Immature natural killer cell (primary cell): Measurements from ENCODE around the gene GAPDH. TPM values are rescaled to one million over a fixed set of nuclear protein-coding genes. Genes with fewer than 3 reads are reported as not detected.

Experiments
- DNase-seq, 3 donors: peaks; one replicate each; pipeline ENCODE4 v3.0.0; 2022; ENCODE audit warnings: mixed read lengths in 1 of 3
- H3K27ac Mint-ChIP-seq, 6 donors: one replicate each; pipeline ENCODE4 v1.8.0; 2020; ENCODE audit warnings: mixed read lengths in 6 of 6, mild to moderate bottlenecking in 5 of 6, inconsistent platforms in 4 of 6, moderate library complexity in 3 of 6
- H3K27me3 Mint-ChIP-seq, 3 donors: one replicate each; pipeline ENCODE4 v1.8.0; 2020 to 2021; ENCODE audit warnings: low read depth in 3 of 3, mild to moderate bottlenecking in 3 of 3, mixed read lengths in 3 of 3, moderate library complexity in 3 of 3, inconsistent platforms in 1 of 3
- H3K36me3 Mint-ChIP-seq, 3 donors: one replicate each; pipeline ENCODE4 v1.8.0; 2020; ENCODE audit warnings: mixed read lengths in 3 of 3, inconsistent platforms in 2 of 3, mild to moderate bottlenecking in 2 of 3
- H3K4me1 Mint-ChIP-seq, 2 donors: one replicate each; pipeline ENCODE4 v1.8.0; 2020; ENCODE audit warnings: inconsistent platforms in 2 of 2, mild to moderate bottlenecking in 2 of 2, mixed read lengths in 2 of 2, moderate library complexity in 1 of 2
- H3K4me3 Mint-ChIP-seq, 5 donors: one replicate each; pipeline ENCODE4 v1.8.0; 2020; ENCODE audit warnings: mild to moderate bottlenecking in 5 of 5, mixed read lengths in 5 of 5, inconsistent platforms in 3 of 5, moderate library complexity in 3 of 5
- H3K9me3 Mint-ChIP-seq, 6 donors: one replicate each; pipeline ENCODE4 v1.8.0; 2020; ENCODE audit warnings: mild to moderate bottlenecking in 6 of 6, mixed read lengths in 6 of 6, inconsistent platforms in 4 of 6, moderate library complexity in 3 of 6
- polyA plus RNA-seq, 3 donors: library from polyadenylated mRNA; unstranded; fragments of 300-500 nt; fragmentation: Illumina TruSeq; gene quantifications; one replicate each; pipeline ENCODE4 v1.2.3, GENCODE V29; 2021

GAPDH gene
- polyA plus RNA-seq, 3 donors from 2014 or later = 1,615 to 2,185 (median 1,854) TPM

DNA sequence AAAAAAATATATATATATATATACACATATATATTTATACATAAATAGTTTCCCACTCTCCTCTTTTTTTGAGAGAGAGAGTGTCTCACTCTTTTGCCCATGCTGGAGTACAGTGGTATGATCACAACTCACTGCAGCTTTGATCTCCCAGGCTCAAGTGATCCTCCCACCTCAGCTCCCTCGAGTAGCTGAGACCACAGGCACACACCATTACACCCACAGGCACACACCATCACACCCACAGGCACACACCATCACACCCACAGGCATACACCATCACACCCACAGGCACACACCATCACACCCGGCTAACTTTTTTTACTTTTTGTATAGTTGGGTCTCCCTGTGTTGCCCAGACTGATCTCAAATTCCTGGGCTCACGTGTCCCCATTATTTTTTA, 14.1 kb upstream of the GAPDH start:
- Mint-ChIP-seq H3K27ac (peak overlapping the region in 5 of 6 donors; percentile 40 to 89 (median 79)), H3K4me1 (peaks cover 5 to 10% of the 10 kb centered on the region in 2 donors), H3K36me3 (peaks cover 39 to 70% (median 40%) of the 10 kb centered on the region in 3 donors), H3K9me3 (no peaks in the 10 kb centered on the region), H3K27me3 (peaks cover 0 to 2% (median 0%) of the 10 kb centered on the region in 3 donors), H3K4me3 (no peak overlapping the region)
- no peak for DNase-seq

DNA sequence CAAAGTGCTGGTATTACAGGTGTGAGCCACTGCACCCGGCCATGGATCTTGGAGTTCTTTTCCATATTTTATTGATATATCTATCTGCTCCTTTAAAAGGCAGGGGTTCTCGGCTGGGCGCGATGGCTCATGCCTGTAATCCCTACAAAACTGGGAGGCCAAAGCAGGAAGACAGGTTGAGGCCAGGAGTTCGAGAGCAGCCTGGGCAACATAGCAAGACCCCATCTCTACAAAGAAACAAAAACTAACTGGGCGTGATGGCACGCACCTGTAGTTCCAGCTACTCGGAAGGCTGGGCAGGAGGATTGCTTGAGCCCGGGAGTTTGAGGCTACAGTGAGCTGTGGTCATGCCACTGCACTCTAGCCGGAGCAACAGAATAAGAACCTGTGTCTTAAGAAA, 12.1 kb upstream of the GAPDH start:
- H3K4me3 Mint-ChIP-seq = no peak overlapping the region
- H3K36me3 Mint-ChIP-seq = peaks cover 39 to 67% (median 40%) of the 10 kb centered on the region in 3 donors
- no peaks in the 10 kb centered on the region for H3K9me3 Mint-ChIP-seq
- peaks cover 5 to 10% of the 10 kb centered on the region in 2 donors for H3K4me1 Mint-ChIP-seq
- H3K27ac Mint-ChIP-seq = no peak overlapping the region
- peaks cover 0 to 2% (median 0%) of the 10 kb centered on the region in 3 donors for H3K27me3 Mint-ChIP-seq
- no peak for DNase-seq

DNA sequence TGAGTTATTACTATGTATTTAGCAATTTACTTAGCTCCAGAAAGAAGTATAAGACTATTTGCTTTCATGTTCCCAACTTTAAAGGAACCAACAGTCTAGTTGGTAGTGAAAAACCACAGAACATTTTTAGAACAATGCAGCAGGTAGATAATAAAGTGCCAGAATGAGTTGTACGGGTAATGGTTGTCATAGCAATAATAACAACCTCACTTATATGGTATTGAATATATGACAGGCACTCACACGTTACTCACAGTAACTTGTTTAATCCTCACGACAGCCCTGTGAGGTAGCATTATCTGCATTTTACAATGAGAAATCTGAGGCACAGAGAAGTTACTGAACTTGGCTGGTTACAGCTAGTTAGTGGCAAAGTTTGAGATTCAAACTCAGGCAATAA, 10.6 kb upstream of the GAPDH start:
- Mint-ChIP-seq H3K36me3 (peaks cover 30 to 66% (median 31%) of the 10 kb centered on the region in 3 donors), H3K4me1 (peaks cover 5 to 10% of the 10 kb centered on the region in 2 donors), H3K27ac (peak overlapping the region in 1 of 6 donors; percentile 2), H3K9me3 (no peaks in the 10 kb centered on the region), H3K27me3 (peaks cover 0 to 2% (median 0%) of the 10 kb centered on the region in 3 donors), H3K4me3 (no peak overlapping the region)
- no peak for DNase-seq

DNA sequence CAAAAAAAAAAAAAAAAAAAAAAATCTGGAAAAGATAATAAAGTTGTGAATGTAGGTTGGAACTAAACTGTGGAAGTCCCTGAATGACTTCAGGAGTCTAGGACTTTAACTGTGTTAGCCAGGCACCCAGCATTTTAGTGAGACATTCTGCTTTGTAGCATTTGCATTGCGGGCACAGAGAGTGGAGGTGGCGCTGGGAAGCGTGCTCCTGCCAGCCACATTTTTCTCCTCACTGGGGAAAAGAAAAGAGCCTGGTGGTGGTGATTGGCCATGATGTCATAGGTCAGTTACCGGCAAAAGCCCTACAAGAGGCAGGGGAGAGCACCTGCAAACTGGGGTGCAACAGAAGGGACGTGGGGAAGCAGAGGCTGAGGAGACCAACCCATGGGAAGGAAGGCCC, 9.7 kb upstream of the GAPDH start:
- Mint-ChIP-seq H3K4me1 (peaks cover 5 to 10% of the 10 kb centered on the region in 2 donors), H3K9me3 (no peaks in the 10 kb centered on the region), H3K36me3 (peaks cover 31 to 73% (median 33%) of the 10 kb centered on the region in 3 donors), H3K27me3 (peaks cover 0 to 2% (median 0%) of the 10 kb centered on the region in 3 donors), H3K4me3 (no peak overlapping the region), H3K27ac (peak overlapping the region in 1 of 6 donors; percentile 7)
- DNase-seq = no peak

DNA sequence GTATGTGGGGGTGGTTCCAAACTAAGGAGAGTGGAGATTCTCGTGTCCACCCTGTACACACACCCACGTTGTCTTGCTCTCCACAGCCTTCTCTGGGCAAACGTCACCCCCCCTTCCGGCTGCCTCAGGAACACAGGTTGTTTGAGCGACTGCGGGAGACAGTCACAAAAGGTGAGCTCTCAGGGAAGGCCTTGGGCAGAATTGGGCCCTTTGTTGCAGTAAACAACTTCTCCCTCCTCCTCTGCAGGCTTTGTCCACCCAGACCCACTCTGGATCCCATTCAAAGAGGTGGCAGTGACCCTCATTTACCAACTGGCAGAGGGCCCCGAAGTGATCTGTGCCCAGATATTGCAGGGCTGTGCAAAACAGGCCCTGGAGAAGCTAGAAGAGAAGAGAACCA, 8.1 kb upstream of the GAPDH start:
- Mint-ChIP-seq H3K4me3 (no peak overlapping the region), H3K4me1 (no peaks in the 10 kb centered on the region), H3K27ac (peak overlapping the region in 1 of 6 donors; percentile 22), H3K9me3 (no peaks in the 10 kb centered on the region), H3K27me3 (no peaks in the 10 kb centered on the region), H3K36me3 (peaks cover 32 to 79% (median 35%) of the 10 kb centered on the region in 3 donors)
- no peak for DNase-seq

DNA sequence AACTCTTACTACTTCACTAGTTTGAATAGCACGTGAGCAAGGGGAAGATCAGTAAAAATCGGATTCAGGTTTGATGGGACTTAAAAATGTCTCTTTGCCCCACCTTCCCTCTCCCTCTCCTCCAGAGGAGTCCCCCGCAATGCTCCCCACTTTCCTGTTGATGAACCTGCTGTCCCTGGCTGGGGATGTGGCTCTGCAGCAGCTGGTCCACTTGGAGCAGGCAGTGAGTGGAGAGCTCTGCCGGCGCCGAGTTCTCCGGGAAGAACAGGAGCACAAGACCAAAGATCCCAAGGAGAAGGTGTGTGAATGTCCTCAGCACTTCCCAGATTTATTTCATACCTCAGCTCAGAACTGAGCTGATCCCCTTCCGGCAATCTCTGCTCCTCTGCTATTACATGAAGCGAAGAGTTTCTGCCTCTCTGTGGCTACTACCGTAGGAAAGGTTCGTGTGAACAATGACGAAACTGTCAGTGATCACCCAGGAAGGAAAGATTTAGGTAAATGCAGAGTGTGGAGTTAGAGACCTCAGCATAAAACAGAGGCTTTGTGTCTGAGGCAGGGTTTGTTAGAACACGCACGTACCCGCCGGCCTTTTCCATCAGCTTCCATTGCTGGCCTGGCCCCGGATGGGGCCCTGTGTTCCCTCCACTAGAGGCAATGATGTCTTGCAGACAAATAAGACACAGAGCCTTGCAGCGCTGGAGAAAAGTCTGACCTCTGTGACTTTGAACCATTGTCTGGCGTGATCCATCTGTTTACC, 7.4 kb upstream of the GAPDH start:
- Mint-ChIP-seq H3K4me1 (peaks cover 2% of the 10 kb centered on the region in 2 donors), H3K27ac (peak overlapping the region in 2 of 6 donors; percentile 17 to 22), H3K36me3 (peaks cover 28 to 74% (median 35%) of the 10 kb centered on the region in 3 donors), H3K27me3 (no peaks in the 10 kb centered on the region), H3K9me3 (no peaks in the 10 kb centered on the region), H3K4me3 (no peak overlapping the region)
- DNase-seq = no peak

DNA sequence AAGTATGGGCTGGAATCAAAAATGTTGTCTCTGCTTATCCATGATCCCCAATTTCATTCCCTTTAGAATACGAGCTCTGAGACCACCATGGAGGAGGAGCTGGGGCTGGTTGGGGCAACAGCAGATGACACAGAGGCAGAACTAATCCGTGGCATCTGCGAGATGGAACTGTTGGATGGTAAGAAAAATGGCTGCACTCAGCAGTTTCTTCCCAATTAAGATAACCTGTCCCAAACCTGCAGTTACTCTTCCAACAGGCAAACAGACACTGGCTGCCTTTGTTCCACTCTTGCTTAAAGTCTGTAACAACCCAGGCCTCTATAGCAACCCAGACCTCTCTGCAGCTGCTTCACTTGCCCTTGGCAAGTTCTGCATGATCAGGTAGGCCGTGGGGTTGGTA, 6.6 kb upstream of the GAPDH start:
- no peak overlapping the region for H3K27ac Mint-ChIP-seq
- H3K9me3 Mint-ChIP-seq = no peaks in the 10 kb centered on the region
- H3K27me3 Mint-ChIP-seq = peaks cover 3 to 6% (median 5%) of the 10 kb centered on the region in 3 donors
- no peak for DNase-seq
- H3K4me3 Mint-ChIP-seq = no peak overlapping the region
- H3K4me1 Mint-ChIP-seq = peaks cover 10% of the 10 kb centered on the region in 2 donors
- H3K36me3 Mint-ChIP-seq = peaks cover 25 to 67% (median 31%) of the 10 kb centered on the region in 3 donors

DNA sequence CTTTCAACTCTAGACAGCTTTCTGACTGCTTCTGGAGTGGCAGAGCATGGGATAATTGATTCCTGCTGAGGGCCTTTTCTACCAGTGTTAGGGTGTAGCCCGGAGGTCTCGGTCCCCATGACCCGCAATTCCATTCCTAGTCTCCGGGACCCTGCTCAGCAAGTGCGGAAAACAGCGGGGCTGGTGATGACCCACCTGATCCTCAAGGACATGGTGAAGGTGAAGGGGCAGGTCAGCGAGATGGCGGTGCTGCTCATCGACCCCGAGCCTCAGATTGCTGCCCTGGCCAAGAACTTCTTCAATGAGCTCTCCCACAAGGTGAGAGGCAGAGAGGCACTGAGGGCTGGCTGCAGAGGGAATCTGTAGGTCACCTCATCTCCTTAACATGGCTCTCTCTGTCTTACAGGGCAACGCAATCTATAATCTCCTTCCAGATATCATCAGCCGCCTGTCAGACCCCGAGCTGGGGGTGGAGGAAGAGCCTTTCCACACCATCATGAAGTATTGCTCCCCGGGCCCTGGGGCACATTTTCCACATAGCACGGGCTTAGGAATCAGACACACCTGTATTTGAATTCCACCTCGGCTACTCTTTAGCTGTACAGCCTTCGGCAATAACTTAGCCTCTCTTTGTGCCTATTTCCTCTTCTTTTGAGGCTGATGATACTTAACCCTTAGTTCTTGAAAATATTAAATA, 5.6 kb upstream of the GAPDH start:
- H3K9me3 Mint-ChIP-seq = no peaks in the 10 kb centered on the region
- peaks cover 17 to 18% of the 10 kb centered on the region in 2 donors for H3K4me1 Mint-ChIP-seq
- peaks cover 23 to 62% (median 29%) of the 10 kb centered on the region in 3 donors for H3K36me3 Mint-ChIP-seq
- H3K27ac Mint-ChIP-seq = no peak overlapping the region
- no peak overlapping the region for H3K4me3 Mint-ChIP-seq
- no peak for DNase-seq
- H3K27me3 Mint-ChIP-seq = peaks cover 3 to 7% (median 5%) of the 10 kb centered on the region in 3 donors

DNA sequence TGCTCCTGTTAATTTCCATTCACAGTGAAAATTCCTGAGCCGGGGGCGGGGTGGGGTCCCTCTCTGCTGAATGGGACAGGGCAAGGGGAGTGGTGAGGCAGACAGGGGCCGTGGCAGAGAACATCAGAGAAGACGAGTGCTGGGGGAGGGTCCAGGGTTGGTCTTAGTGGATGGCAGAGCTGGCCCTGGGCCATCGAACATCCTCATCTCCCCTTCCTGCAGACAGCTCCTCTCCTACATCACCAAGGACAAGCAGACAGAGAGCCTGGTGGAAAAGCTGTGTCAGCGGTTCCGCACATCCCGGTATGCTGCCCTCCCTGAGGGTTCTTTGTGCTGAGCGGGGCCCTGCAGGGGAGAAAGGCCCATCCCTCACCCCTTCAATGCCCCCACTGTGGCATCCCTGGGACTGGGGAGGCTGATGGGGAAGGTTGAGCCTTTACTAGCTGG, 5.0 kb upstream of the GAPDH start:
- Mint-ChIP-seq H3K27me3 (peaks cover 8 to 12% (median 8%) of the 10 kb centered on the region in 3 donors), H3K27ac (peak overlapping the region in 1 of 6 donors; percentile 13), H3K4me1 (peaks cover 22 to 23% of the 10 kb centered on the region in 2 donors)

DNA sequence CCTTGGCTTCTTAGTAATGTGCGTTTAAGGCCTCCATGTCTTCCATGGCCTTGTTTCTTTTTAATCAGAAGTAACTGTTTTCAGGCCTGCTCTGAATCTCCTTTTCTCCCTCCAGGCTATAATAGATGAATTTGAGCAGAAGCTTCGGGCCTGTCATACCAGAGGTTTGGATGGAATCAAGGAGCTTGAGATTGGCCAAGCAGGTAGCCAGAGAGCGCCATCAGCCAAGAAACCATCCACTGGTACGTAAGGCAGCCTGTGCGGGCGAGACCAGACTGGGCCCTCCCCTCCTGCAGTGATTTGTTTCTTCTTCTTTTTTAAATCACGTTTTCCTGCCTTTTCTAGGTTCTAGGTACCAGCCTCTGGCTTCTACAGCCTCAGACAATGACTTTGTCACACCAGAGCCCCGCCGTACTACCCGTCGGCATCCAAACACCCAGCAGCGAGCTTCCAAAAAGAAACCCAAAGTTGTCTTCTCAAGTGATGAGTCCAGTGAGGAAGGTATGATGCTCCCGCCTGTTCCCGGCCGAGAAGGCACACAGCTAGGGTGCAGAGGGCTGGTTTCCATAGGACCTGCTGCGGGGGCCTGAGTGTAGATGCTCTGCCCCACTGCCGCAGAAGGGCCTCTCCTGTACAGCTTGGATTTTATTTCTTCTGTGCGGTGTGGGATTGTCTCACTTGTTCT, 3.6 kb upstream of the GAPDH start:
- peaks cover 8 to 45% (median 16%) of the 10 kb centered on the region in 3 donors for H3K36me3 Mint-ChIP-seq
- no peak for DNase-seq
- peak overlapping the region; percentile 32 to 84 (median 71) for H3K27ac Mint-ChIP-seq
- H3K9me3 Mint-ChIP-seq = no peaks in the 10 kb centered on the region
- peaks cover 19 to 26% (median 20%) of the 10 kb centered on the region in 3 donors for H3K27me3 Mint-ChIP-seq
- peak overlapping the region in 1 of 5 donors; percentile 10 for H3K4me3 Mint-ChIP-seq
- H3K4me1 Mint-ChIP-seq = peaks cover 29 to 30% of the 10 kb centered on the region in 2 donors

More for the DNA sequence above, 5.0 kb upstream of the GAPDH start:
- H3K36me3 Mint-ChIP-seq = peaks cover 18 to 56% (median 25%) of the 10 kb centered on the region in 3 donors
- no peak for DNase-seq
- no peaks in the 10 kb centered on the region for H3K9me3 Mint-ChIP-seq
- H3K4me3 Mint-ChIP-seq = no peak overlapping the region

DNA sequence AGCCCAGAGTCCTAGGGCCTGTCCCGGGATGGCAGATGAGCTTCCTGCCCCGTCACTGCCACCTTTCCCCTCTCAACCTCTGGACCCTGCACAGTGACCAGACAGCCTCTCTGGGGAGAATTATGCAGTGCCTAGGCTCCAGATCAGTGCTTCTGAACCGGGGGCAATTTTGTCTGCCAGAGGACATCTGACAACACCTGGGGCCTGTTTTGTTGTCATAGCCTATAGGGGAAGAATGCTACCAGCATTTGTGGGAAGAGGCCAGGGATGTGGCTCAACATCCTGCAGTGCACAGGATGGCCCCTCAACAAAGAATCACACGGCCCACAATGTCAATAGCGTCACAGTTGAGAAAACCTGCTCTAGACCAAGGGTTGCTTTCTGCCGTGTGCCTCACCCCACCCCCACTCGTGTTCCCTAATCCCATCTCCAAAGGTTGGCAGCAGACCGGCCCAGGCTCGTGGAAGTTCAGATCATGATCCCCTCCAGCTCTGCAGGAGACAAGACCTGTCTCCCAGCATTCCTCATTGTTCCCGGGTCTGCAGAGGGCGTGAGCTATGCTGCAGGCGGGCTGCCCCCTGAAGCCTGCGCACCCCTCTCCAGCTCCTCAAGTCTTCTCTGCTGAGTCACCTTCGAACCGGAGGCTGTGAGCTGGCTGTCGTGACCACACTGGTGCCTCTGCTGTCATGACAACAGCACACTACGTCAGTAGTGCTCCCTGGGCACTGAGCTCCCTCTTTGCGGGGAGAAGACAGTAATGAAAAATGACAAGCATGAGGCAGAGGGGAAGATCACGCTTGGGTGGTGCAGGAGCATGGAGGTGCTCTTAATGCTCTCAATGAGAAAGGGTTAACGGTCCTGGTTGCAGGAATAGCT, 2.0 kb upstream of the GAPDH start:
- Mint-ChIP-seq H3K4me3 (peak overlapping the region; percentile 67 to 97 (median 87)), H3K4me1 (peaks cover 41 to 46% of the 10 kb centered on the region in 2 donors), H3K36me3 (peaks cover 8 to 39% (median 15%) of the 10 kb centered on the region in 3 donors), H3K27me3 (peaks cover 21 to 29% (median 22%) of the 10 kb centered on the region in 3 donors), H3K9me3 (no peaks in the 10 kb centered on the region), H3K27ac (peak overlapping the region; percentile 86 to 98 (median 91))
- DNase-seq = peak; percentile 69 to 84 (median 70)

DNA sequence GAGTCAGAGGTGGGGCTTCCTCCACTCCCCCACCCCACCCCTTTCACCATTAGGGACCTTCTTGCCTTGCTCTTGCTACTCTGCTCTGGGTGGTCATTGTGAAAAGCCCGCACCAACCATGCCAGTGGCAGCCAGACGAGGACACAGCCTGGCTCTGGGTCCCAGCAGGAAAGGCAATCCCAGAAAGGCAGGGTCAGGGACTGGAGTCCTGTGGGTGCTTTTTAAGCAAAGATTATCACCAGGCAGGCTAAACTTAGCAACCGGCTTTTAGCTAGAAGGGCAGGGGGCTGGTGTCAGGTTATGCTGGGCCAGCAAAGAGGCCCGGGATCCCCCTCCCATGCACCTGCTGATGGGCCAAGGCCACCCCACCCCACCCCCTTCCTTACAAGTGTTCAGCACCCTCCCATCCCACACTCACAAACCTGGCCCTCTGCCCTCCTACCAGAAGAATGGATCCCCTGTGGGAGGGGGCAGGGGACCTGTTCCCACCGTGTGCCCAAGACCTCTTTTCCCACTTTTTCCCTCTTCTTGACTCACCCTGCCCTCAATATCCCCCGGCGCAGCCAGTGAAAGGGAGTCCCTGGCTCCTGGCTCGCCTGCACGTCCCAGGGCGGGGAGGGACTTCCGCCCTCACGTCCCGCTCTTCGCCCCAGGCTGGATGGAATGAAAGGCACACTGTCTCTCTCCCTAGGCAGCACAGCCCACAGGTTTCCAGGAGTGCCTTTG, 1.2 kb upstream of the GAPDH start:
- peak overlapping the region; percentile 86 to 99 (median 92) for H3K27ac Mint-ChIP-seq
- peak; percentile 16 to 24 (median 16) for DNase-seq
- H3K4me1 Mint-ChIP-seq = peaks cover 48 to 54% of the 10 kb centered on the region in 2 donors
- no peaks in the 10 kb centered on the region for H3K9me3 Mint-ChIP-seq
- H3K36me3 Mint-ChIP-seq = peaks cover 13 to 41% (median 20%) of the 10 kb centered on the region in 3 donors
- H3K27me3 Mint-ChIP-seq = peaks cover 22 to 34% (median 23%) of the 10 kb centered on the region in 3 donors
- H3K4me3 Mint-ChIP-seq = peak overlapping the region; percentile 73 to 97 (median 87)
